Kidney epithelial cell (primary cell): ENCODE data around the gene PLD4. TPM values are rescaled to one million over a fixed set of nuclear protein-coding genes. Genes with fewer than 3 reads are reported as not detected.

Source experiments
- DNase-seq: peaks from one replicate; pipeline ENCODE4 v3.0.0-alpha.2; 2010; ENCODE audit warnings: low read depth
- H3K27me3 ChIP-seq: 2 replicates; pipeline ENCODE4 v1.6.0; 2011; ENCODE audit warnings: low read length; ENCODE audit not compliant: control insufficient read depth, insufficient read depth
- H3K36me3 ChIP-seq: 2 replicates; pipeline ENCODE4 v1.5.1; 2011; ENCODE audit warnings: low read length; ENCODE audit not compliant: control insufficient read depth, insufficient read depth
- H3K4me3 ChIP-seq: 2 replicates; pipeline ENCODE4 v1.5.1; 2011; ENCODE audit warnings: low read depth, mild to moderate bottlenecking, control low read depth, low read length
- total RNA-seq: library from RNA; depleted of rRNA; stranded (reverse); fragments of >200 nt; gene quantifications from 2 replicates; pipeline ENCODE4 v1.2.3, GENCODE V29; 2015
- TF ChIP-seq, protein P1 (sequence below): IDR thresholded peaks from 2 replicates; pipeline ENCODE4 v1.5.1; 2011; ENCODE audit warnings: mild to moderate bottlenecking, moderate library complexity, low read length, control low read depth, inconsistent platforms; ENCODE audit not compliant: insufficient read depth, poor library complexity, severe bottlenecking

Gene PLD4, protein sequence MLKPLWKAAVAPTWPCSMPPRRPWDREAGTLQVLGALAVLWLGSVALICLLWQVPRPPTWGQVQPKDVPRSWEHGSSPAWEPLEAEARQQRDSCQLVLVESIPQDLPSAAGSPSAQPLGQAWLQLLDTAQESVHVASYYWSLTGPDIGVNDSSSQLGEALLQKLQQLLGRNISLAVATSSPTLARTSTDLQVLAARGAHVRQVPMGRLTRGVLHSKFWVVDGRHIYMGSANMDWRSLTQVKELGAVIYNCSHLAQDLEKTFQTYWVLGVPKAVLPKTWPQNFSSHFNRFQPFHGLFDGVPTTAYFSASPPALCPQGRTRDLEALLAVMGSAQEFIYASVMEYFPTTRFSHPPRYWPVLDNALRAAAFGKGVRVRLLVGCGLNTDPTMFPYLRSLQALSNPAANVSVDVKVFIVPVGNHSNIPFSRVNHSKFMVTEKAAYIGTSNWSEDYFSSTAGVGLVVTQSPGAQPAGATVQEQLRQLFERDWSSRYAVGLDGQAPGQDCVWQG
- total RNA-seq, result 0.04 and 0.68 TPM in 2 replicates

DNA sequence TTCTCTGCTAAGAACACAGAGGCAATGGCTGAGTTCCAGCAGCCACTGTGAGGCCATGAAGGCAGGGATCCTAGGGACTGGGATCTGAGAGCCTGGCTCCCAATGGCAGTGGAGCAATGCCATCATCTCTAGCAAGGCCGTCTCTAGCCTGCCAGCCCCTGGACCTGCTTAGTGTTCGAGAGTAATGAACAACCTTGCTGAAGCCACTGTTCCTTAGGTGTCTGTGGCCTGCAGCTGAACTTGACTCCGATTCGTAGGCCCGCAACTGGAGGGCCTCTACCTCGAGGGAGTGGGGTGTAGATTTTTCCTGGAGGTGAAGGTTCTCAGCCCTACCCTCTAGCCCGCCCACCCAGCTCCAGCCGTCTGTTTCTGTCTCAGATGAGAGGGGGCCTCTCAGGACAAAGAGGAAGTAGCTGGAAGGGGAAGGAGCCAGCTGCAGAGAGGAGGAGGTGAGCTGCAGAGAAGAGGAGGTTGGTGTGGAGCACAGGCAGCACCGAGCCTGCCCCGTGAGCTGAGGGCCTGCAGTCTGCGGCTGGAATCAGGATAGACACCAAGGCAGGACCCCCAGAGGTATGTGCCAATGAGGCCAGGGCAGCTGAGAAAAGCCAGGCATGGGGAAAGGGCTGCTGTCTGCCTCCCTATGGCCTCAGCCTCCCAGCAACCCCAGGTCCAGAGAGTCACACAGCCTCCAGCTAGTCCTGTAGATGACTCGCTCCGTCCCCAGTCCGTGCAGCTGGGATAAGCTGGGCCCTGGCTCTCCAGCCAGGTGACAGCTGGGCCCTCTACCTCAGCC lies at the start of gene PLD4:
PLD4 (plus strand) TSS at position 459 of the 793 bp plus-strand sequence. CDS start 2,262 bp downstream, outside the sequence.
- no peak within 1 kb of the TSS for H3K4me3 ChIP-seq
- TF ChIP-seq, protein P1, sequence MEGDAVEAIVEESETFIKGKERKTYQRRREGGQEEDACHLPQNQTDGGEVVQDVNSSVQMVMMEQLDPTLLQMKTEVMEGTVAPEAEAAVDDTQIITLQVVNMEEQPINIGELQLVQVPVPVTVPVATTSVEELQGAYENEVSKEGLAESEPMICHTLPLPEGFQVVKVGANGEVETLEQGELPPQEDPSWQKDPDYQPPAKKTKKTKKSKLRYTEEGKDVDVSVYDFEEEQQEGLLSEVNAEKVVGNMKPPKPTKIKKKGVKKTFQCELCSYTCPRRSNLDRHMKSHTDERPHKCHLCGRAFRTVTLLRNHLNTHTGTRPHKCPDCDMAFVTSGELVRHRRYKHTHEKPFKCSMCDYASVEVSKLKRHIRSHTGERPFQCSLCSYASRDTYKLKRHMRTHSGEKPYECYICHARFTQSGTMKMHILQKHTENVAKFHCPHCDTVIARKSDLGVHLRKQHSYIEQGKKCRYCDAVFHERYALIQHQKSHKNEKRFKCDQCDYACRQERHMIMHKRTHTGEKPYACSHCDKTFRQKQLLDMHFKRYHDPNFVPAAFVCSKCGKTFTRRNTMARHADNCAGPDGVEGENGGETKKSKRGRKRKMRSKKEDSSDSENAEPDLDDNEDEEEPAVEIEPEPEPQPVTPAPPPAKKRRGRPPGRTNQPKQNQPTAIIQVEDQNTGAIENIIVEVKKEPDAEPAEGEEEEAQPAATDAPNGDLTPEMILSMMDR, result no peak
- peaks cover 3% of the 10 kb centered on the region for H3K27me3 ChIP-seq
- no peak for DNase-seq
- H3K36me3 ChIP-seq, result no peaks in the 10 kb centered on the region

DNA sequence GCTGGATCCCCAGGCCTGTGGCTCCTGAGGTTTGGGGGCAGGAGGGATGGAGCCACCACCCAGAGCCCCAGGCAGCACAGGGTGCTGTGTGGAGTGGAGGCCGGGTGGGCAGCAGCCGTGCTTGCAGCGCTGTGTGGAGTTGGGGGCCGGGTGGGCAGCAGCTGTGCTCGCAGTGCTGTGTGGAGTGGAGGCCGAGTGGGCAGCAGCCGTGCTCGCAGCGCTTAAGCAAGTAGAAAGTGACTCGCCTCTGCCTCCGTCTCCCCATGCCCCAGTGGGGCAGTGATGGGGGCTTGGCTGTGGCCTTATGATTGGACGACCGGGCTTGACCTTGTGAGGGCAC lies 49.3 kb upstream of the PLD4 start:
- no peak for DNase-seq
- Histone ChIP-seq H3K27me3 (no peaks in the 10 kb centered on the region), H3K36me3 (peaks cover under 1% of the 10 kb centered on the region), H3K4me3 (no peak overlapping the region)
- TF ChIP-seq, protein P1, result no peak

DNA sequence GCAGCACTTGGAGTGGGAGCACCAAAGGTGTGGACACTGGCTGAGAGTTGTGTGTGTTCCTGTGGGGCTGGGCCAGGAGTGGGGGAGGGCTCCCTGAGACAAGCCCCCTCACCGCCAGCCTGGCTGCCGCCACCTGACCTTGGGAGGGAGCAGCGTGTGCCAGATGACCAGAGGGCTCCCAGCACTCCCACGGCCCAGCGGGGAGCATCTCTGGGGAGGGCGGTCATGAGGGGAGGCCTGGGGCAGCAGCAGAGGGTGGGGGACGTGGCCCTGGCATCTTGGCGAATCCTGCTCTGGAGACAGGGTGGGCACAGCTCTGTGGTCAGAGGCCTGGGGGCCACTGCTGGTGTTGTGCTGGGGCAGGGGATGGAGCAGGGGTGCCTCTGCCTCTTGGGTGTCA lies 48.9 kb upstream of the PLD4 start:
- no peak for DNase-seq
- TF ChIP-seq, protein P1, result no peak
- Histone ChIP-seq H3K27me3 (no peaks in the 10 kb centered on the region), H3K4me3 (no peak overlapping the region), H3K36me3 (peaks cover 4% of the 10 kb centered on the region)

DNA sequence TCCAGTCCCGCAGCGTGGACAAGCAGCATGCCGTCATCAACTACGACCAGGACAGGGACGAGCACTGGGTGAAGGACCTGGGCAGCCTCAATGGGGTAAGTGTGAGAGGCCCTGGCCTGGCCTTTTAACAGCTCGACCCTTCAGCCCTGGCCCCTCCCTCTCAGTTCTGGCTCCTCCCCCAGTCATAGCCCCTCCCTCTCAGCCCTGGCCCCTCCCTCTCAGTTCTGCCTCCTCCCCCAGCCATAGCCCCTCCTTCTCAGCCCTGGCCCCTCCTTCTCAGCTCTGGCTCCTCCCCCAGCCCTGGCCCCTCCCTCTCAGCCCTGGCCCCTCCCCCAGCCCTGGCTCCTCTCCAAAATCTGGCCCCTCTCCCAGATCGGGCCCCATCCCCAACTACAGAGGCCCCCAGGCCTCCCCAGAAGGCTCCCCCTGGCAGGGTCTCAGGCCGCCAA lies 48.4 kb upstream of the PLD4 start:
- H3K36me3 ChIP-seq, result peaks cover 4% of the 10 kb centered on the region
- DNase-seq, result no peak

DNA sequence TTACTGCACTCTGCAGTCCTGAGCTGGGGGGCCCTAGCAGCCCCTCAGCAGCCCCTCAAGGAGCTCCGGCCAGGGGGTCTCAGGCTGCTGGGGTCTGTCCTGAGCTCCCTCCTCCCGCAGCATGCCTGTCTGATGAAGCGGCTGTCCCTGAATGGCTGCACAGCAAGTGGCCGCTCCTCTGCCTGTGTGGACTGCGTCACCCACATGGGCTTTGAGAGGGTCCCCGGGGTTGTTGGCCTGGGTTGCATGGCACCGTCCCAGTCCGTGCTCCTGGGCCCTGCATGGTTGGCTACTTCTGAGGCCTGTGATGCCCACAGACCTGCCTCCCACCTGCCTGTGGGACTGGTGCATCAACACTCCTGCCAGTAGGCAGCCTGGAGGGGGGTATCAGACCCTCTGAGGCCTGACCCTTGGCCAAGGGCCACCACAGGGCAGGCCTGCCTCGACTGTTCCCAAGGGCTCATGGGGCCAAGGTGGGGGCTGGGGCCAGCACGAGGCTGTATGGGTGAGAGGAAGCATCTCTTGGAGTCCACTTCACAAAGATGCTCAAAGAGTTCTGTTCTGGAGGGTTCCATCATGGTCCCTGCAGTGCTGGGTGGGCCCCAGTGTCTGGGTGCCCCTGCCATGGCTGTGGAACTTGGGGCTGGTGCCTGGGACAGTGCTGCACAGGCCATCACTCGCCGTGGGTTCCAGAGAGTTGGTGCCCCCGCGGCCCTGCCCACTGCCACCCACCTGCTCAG lies 47.4 kb upstream of the PLD4 start:
- H3K36me3 ChIP-seq, result peaks cover 4% of the 10 kb centered on the region
- no peak overlapping the region for H3K4me3 ChIP-seq
- DNase-seq, result no peak
- H3K27me3 ChIP-seq, result no peaks in the 10 kb centered on the region
- TF ChIP-seq, protein P1, result no peak

More for the DNA sequence above, 48.4 kb upstream of the PLD4 start:
- Histone ChIP-seq H3K27me3 (no peaks in the 10 kb centered on the region), H3K4me3 (no peak overlapping the region)
- TF ChIP-seq, protein P1, result no peak
